DMS53 treated with DMSO at 0.1 percent for 48 hours (cell line): ENCODE measurements around the gene MAFG.

Source experiments
- DNase-seq: peaks from one replicate; lab custom pipeline; 2025; ENCODE audit not compliant: unreplicated experiment; lab: John Stamatoyannopoulos, UW

The MAFG gene

DNA sequence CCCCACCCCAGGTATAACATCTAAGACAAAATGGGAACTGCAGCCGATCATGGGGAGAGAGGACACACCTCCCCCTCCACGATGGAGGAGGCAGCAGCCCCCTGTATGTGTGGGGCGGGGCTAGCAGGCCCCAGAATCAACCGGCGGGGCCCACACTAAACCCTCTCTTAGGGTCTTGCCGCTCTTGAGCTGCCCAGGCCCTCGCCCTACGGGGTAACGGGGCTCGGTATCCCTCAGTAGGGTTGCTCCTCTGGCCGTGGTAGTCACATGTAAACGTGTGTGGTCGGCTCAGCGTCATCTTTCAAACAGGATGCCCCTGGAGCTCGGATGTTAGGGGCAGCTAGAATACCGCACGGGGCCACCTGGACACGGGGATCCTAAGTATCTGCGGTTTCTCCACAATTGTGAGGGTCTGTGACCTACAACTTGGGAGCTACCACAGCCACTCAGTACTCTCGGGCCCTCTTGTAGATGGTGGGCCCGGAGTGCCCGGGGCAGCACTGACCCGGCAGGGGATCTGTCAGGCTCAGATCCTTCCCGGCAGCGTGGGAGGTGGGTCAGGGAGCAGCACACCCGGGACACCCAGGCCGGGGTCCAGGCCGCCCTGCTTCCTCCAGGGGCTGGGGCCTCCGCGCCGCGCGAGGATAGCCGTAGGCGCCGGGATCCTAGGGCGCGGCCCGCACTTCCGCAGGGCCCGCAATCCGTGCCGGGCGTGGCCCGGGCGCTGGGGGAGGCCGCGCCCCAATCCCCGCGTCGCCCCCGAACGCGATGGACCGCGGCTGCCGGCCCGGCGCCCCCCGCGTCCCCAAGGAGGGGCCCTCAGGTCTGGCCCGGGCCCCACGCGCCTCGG is 57.2 kb downstream of the MAFG start:
- no peak for DNase-seq

DNA sequence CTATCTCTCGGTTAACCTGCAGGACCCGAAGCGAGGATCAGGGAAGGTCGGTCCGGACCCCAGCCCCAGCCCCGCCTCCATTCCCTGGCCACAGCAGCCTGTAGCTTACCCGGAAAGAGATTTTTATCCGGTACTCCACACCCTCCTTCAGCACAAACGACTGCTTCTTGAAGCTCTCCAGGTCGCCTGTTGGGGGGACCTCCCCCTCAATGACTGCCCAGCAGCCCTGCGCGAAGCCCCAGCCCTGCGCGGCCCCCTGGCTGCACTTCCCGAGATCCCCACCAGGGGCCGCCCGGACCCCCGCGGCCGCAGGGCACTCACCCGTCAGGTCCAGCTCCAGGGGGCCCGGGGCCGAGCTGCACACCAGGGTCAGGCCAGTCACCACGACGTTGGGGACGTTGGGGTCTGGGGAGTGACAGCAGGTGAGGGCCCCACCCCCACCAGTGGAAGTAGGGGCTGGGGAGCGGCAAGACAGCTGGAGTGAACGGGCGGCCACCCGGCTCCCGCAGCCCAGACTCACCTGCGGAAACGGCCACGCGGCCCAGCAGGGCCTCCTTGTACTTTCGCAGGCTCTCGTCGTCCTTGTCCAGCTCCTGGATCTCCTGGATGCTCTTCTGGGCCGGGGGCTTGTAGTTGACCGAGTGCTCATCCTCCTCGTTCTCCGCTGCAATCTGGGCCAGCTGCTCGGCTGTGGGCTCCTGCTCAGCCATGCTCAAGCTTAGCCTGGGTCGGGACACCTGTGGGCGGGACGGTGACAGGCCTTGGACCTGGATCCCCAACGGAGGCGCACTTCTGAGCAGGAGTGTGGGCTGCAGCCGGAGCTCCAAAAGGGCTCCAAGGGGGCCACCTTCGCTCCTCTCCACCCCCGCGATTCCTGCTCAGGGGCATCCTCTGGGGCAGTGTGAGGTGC is 58.1 kb downstream of the MAFG start:
- DNase-seq: no peak

DNA sequence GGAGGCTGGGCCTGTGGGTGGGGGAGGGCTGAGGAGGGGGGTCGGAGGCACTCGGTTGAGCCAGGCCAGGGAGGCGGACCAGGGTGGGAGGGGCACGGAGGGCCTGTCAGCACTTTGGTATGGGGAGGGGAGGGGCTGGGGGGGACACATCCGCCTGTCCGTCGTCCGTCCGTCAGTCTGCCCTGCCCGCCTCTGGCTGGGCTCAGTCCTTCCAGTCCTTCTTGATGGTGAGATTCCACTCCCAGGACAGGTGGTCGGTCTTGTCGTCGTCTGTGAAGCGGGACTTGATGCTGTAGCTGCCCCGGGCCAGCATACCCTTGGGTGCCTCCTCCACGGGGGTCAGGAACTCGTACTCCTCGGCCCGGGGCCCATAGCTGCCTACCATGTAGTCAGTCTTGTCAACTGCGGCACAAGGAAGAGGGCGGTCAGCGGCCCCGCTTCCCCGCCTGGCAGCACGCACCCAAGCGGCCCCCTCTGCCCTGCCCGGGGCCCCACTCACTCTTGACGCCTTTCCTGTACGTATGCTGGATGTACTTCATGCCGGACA is 58.8 kb downstream of the MAFG start:
- DNase-seq: no peak
